Activated CD4-positive, alpha-beta T cell treated with anti-CD3 and anti-CD28 coated beads for 24 hours (primary cell): ENCODE data around the gene MYBPHL.

Experiments used
- DNase-seq, 2 donors: peaks; one replicate each; pipeline ENCODE4 v3.0.0-alpha.2; 2020; ENCODE audit warnings: low read depth in 2 of 2

Gene MYBPHL, protein sequence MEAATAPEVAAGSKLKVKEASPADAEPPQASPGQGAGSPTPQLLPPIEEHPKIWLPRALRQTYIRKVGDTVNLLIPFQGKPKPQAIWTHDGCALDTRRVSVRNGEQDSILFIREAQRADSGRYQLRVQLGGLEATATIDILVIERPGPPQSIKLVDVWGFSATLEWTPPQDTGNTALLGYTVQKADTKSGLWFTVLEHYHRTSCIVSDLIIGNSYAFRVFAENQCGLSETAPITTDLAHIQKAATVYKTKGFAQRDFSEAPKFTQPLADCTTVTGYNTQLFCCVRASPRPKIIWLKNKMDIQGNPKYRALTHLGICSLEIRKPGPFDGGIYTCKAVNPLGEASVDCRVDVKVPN

GRCh38 chr1:109306832-109307273, at the start of gene MYBPHL:
TSS of gene MYBPHL (minus strand) at chr1:109307011. CDS start at chr1:109306991, 20 bp downstream.
- no peak for DNase-seq

GRCh38 chr1:109356505-109356904, 49.7 kb upstream of the MYBPHL start:
- no peak for DNase-seq

GRCh38 chr1:109354929-109355328, 48.1 kb upstream of the MYBPHL start:
- DNase-seq: no peak

DNA sequence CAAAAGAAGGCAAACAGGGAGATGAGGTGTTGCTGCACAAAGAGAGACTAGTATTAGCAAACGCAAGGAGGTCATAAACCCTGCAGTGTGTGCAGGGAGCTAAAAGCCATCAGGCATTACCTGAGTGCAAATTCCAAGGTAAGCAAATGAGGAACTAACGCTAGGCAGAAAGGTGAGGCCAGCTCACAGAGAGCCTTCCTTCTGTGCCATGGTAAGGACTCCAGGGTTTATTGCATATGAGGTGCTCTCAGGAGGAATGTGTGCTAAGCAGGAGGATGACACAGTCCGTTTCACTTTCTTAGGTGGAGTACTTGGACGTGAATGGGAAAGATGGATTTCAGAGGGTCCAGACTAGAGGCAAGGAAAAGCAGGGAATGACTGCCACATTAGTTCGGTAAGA, 44.6 kb upstream of the MYBPHL start:
- no peak for DNase-seq

GRCh38 chr1:109350655-109351054, 43.8 kb upstream of the MYBPHL start:
- DNase-seq: no peak

- DNase-seq: no peak
Observed at GRCh38 chr1:109350182-109350581, 43.4 kb upstream of the MYBPHL start.

DNA sequence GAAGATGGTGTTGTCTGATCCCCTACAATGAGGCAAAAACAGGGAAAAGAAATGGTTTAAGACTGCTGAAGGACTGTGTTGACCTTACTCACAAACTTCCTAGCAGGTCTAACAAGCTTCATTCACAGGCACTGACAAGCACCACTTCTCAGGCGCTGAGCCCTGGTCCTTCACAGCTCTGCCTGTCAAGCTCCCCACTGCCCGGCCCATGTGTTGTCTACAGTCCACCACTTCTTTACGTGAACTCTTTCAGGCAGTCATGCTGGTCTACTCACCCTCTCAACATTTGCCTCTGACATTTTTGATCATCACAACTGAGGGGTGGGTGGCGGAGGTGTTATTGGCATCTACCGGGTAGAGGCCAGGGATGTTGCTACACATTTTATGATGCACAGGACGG, 40.7 kb upstream of the MYBPHL start:
- no peak for DNase-seq

- no peak for DNase-seq
Observed at GRCh38 chr1:109341944-109342930, 35.4 kb upstream of the MYBPHL start.

GRCh38 chr1:109338608-109339007, 31.8 kb upstream of the MYBPHL start:
- DNase-seq: no peak

GRCh38 chr1:109338091-109338490, 31.3 kb upstream of the MYBPHL start:
- no peak for DNase-seq

GRCh38 chr1:109335091-109335490, 28.3 kb upstream of the MYBPHL start:
- no peak for DNase-seq

- DNase-seq: no peak
Observed at GRCh38 chr1:109331113-109331512, 24.3 kb upstream of the MYBPHL start.

GRCh38 chr1:109327285-109327684, 20.5 kb upstream of the MYBPHL start:
- DNase-seq: no peak

DNA sequence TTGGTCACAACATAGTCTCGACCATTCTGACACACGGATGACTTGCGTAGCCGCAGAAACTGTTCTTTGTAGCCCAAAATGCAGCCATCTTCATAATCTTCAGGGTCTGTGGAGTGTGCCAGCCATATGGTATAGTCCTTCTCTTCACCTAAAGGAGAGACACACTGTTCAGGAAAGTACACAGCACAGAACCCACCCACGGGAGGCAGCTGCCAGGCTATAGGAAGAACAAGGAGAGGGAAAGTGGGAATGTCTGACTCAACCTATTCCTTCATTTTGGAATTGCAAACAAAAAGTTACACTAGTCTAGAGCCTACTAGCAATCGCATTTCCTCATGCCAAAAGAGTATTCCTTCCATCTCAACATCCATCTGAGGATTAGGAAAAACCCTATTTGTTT, 16.2 kb upstream of the MYBPHL start:
- no peak for DNase-seq

DNA sequence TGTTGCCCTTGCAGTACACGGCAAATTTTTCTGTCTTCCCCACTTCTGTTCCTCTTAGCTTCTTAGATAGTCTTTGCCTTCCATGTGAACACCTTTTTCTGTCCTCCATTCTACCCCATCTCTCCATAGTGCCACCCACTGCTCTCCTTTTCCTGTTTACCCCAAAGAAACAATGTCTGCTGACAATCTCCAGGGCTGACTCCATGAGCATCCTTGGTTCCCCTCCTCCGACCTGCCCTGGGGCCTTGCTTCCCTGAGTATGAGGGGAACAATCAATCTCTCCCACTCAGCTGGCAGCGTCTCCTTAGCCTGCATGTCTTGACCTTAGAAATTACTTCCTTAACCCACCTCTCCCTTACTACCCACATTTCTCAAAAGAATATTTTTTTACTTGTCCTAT, 12.3 kb upstream of the MYBPHL start:
- DNase-seq: no peak

- DNase-seq: no peak
Observed at GRCh38 chr1:109316506-109316905, 9.7 kb upstream of the MYBPHL start.

DNA sequence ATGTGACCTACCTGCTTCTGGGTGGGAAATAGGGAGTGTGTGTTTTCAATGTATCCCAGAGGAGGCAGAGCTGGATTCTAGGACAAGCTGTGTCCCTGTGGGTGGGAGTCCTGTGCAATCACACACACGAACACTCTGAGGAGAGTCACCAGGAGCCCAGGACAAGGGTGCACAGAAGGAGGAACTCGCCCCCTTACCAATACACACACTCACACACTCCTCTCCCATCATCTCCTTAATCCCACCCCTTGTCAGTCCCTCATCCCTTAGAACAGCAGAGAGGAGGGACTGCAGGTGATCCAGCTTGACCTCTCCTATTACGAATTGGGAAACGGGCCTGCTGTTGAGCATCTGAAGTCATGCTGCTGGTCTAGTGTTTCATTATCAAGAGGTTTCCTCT, 8.5 kb upstream of the MYBPHL start:
- no peak for DNase-seq

GRCh38 chr1:109314795-109315194, 8.0 kb upstream of the MYBPHL start:
- no peak for DNase-seq

- DNase-seq: no peak
Observed at GRCh38 chr1:109312978-109313775, 6.4 kb upstream of the MYBPHL start.

- no peak for DNase-seq
Observed at GRCh38 chr1:109312246-109312645, 5.4 kb upstream of the MYBPHL start.

DNA sequence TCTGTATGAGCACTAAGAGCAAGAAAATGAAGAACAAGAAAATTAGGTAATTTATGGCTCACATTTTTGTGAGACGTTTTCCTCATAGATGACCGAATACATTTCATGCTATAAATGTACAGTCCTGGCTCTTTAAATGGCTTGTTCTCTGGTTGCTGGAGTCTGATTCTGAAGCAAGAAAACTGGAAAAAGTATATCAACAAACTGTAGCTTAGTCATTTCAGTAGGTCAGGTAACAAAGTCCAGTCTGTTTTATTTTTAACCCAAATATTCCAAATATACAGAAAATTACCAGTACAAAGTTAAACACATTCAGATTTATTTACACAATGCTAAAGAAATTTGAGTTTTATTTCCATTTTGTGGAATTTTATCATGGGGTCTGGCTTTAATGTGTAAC, 2.5 kb upstream of the MYBPHL start:
- DNase-seq: no peak
